CD8-positive, alpha-beta memory T cell (primary cell): ENCODE results near the gene PNMA8A. TPM values are rescaled to one million over a fixed set of nuclear protein-coding genes. Genes with fewer than 3 reads are reported as not detected.

Experiments used
- CTCF ChIA-PET: fragments of 350-600 bp; sonication (Branson Sonifier 250); formaldehyde crosslinking; loops from one replicate; lab custom pipeline; 2021; ENCODE audit warnings: antibody characterized with exemption; lab: Charles Lee
- POLR2A ChIA-PET: fragments of 350-600 bp; sonication (Branson Sonifier 250); formaldehyde crosslinking; loops from one replicate; lab custom pipeline; 2021; ENCODE audit warnings: antibody characterized with exemption; lab: Charles Lee
- DNase-seq, 5 donors: peaks; one replicate each; pipeline versions ENCODE4 v3.0.0 to v3.0.0-alpha.2; 2020 to 2022; ENCODE audit warnings: mixed read lengths in 1 of 5
- H3K27ac ChIP-seq: one replicate; pipeline ENCODE4 v1.7.0; 2013; ENCODE audit warnings: low read depth, mild to moderate bottlenecking, low read length, moderate library complexity
- H3K27me3 ChIP-seq: 2 replicates; pipeline ENCODE4 v1.7.0; 2013; ENCODE audit warnings: low read length, mild to moderate bottlenecking; ENCODE audit not compliant: insufficient read depth, poor library complexity, severe bottlenecking
- H3K36me3 ChIP-seq: 2 replicates; pipeline ENCODE4 v1.7.0; 2013; ENCODE audit warnings: mild to moderate bottlenecking, low read length, moderate library complexity; ENCODE audit not compliant: insufficient read depth
- H3K4me1 ChIP-seq: 2 replicates; pipeline ENCODE4 v1.7.0; 2013; ENCODE audit warnings: mild to moderate bottlenecking, low read length, moderate library complexity; ENCODE audit not compliant: insufficient read depth
- H3K4me3 ChIP-seq: 2 replicates; pipeline ENCODE4 v1.7.0; 2013; ENCODE audit warnings: mild to moderate bottlenecking, low read length
- H3K9me3 ChIP-seq: 2 replicates; pipeline ENCODE4 v1.7.0; 2013; ENCODE audit warnings: mild to moderate bottlenecking, low read length
- H3K27ac Mint-ChIP-seq, 8 donors: one replicate each; pipeline ENCODE4 v1.8.0; 2020 to 2021; ENCODE audit warnings: mixed read lengths in 8 of 8, mild to moderate bottlenecking in 6 of 8, inconsistent platforms in 3 of 8, moderate library complexity in 3 of 8
- H3K27me3 Mint-ChIP-seq, 2 donors: one replicate each; pipeline ENCODE4 v1.8.0; 2020 to 2021; ENCODE audit warnings: mixed read lengths in 2 of 2, mild to moderate bottlenecking in 1 of 2, moderate library complexity in 1 of 2
- H3K36me3 Mint-ChIP-seq, 3 donors: one replicate each; pipeline ENCODE4 v1.8.0; 2020 to 2021; ENCODE audit warnings: mixed read lengths in 3 of 3, inconsistent platforms in 1 of 3, mild to moderate bottlenecking in 1 of 3
- H3K4me1 Mint-ChIP-seq, 3 donors: one replicate each; pipeline ENCODE4 v1.8.0; 2020 to 2021; ENCODE audit warnings: mixed read lengths in 3 of 3, inconsistent platforms in 1 of 3, mild to moderate bottlenecking in 1 of 3
- H3K4me3 Mint-ChIP-seq, 7 donors: one replicate each; pipeline ENCODE4 v1.8.0; 2020 to 2021; ENCODE audit warnings: mixed read lengths in 7 of 7, mild to moderate bottlenecking in 6 of 7, moderate library complexity in 4 of 7, inconsistent platforms in 2 of 7
- H3K9me3 Mint-ChIP-seq, 5 donors: one replicate each; pipeline ENCODE4 v1.8.0; 2020 to 2022; ENCODE audit warnings: mixed read lengths in 5 of 5, mild to moderate bottlenecking in 3 of 5, moderate library complexity in 2 of 5, inconsistent platforms in 1 of 5
- polyA plus RNA-seq: library from polyadenylated mRNA; unstranded; fragments of 300-500 nt; fragmentation: Illumina TruSeq; gene quantifications from one replicate; pipeline ENCODE4 v1.2.3, GENCODE V29; 2021
- total RNA-seq, 2 experiments: library from RNA; stranded (reverse); gene quantifications; one replicate each; pipeline ENCODE4 v1.2.3, GENCODE V29; 2021

Gene PNMA8A
- total and polyA plus RNA-seq, 3 experiments from 2014 or later = 0.49 to 0.61 TPM; not detected in 1

GRCh38 chr19:46495786-46496099, 24.4 kb upstream of the PNMA8A start, which contains the start of gene PNMA8B:
Gene PNMA8B (minus strand): TSS chr19:46495867. CDS start chr19:46495465, 402 bp downstream.
- Histone ChIP-seq H3K27ac (no peak within 1 kb of the TSS), H3K4me1 (no peaks in the 10 kb centered on the region), H3K4me3 (no peak within 1 kb of the TSS), H3K36me3 (no peaks in the 10 kb centered on the region), H3K27me3 (peaks cover 28% of the 10 kb centered on the region), H3K9me3 (no peaks in the 10 kb centered on the region)
- peaks cover 42 to 48% of the 10 kb centered on the region in 2 donors for H3K27me3 Mint-ChIP-seq
- peak within 1 kb of the TSS in 6 of 7 donors; percentile 48 to 75 (median 62) for H3K4me3 Mint-ChIP-seq
- CTCF ChIA-PET = no interaction called here
- POLR2A ChIA-PET = no interaction called here
- DNase-seq = peak in 1 of 5 donors; percentile 59
- H3K27ac Mint-ChIP-seq = peak within 1 kb of the TSS in 1 of 8 donors; percentile 34
- H3K36me3 Mint-ChIP-seq = no peaks in the 10 kb centered on the region
- peaks cover 7 to 17% (median 16%) of the 10 kb centered on the region in 3 donors for H3K4me1 Mint-ChIP-seq
- no peaks in the 10 kb centered on the region for H3K9me3 Mint-ChIP-seq

DNA sequence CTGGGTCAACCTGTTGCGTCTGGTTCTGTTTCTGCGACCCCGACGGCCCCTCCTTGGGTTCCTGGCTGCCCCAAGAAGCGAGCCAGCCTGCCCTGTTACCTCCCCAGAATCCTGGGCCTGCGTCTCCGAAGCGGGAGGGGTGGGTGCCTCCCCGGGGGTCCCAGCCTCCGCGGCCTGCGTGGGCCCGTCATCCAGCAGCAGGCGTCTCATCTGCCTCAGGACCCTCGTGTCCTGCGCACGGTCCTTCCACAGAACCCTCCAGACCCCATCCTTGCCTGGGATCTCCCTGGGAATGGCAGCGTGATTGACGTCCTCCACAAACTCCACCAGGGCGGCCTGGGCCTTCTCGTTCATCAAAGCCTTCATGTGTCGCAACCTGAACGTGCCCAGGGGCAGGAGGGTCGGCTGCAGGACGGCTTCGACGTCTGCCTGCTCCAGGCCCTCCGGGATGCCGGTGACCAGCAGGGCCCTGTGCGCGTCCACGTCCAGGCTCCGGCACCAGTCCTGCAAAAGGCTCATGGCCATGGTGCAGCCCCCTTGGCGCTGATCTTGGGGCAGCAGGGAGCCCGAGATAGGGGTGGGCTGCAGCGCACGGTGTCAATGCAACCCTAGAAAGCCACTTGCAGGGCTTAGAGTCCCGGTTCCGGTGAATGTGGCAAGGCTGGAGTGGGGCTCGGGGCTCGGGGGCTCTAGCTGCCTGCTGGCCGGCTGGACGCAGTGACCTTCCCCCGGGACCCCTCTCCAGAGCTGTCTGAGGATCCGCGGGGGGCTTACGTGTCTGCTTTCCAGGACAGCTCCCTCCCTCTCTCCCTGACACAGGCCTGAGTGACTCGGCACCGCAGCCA, 23.8 kb upstream of the PNMA8A start:
- Histone ChIP-seq H3K4me1 (no peaks in the 10 kb centered on the region), H3K27ac (no peak overlapping the region), H3K27me3 (peaks cover 30% of the 10 kb centered on the region), H3K9me3 (no peaks in the 10 kb centered on the region), H3K36me3 (no peaks in the 10 kb centered on the region), H3K4me3 (no peak overlapping the region)
- Mint-ChIP-seq H3K36me3 (no peaks in the 10 kb centered on the region), H3K27ac (peak overlapping the region in 1 of 8 donors; percentile 34), H3K4me1 (peaks cover 8 to 20% (median 16%) of the 10 kb centered on the region in 3 donors), H3K27me3 (peaks cover 39 to 47% of the 10 kb centered on the region in 2 donors), H3K9me3 (no peaks in the 10 kb centered on the region), H3K4me3 (peak overlapping the region in 4 of 7 donors; percentile 56 to 73 (median 62))
- ChIA-PET POLR2A (no interaction called here), CTCF (no interaction called here)
- no peak for DNase-seq

- Histone ChIP-seq H3K36me3 (no peaks in the 10 kb centered on the region), H3K9me3 (no peaks in the 10 kb centered on the region), H3K4me1 (peaks cover 3% of the 10 kb centered on the region), H3K27ac (no peak overlapping the region), H3K4me3 (peak overlapping the region; percentile 32), H3K27me3 (peaks cover 35% of the 10 kb centered on the region)
- no peak for DNase-seq
- CTCF ChIA-PET = no interaction called here
- H3K4me3 Mint-ChIP-seq = peak overlapping the region; percentile 2 to 75 (median 63)
- POLR2A ChIA-PET = no interaction called here
- peaks cover 8 to 25% (median 16%) of the 10 kb centered on the region in 3 donors for H3K4me1 Mint-ChIP-seq
- H3K27ac Mint-ChIP-seq = peak overlapping the region in 1 of 8 donors; percentile 34
- no peaks in the 10 kb centered on the region for H3K9me3 Mint-ChIP-seq
- H3K27me3 Mint-ChIP-seq = peaks cover 42 to 49% of the 10 kb centered on the region in 2 donors
- no peaks in the 10 kb centered on the region for H3K36me3 Mint-ChIP-seq
These were observed 23.0 kb upstream of the PNMA8A start for GRCh38 chr19:46494146-46494940.

DNA sequence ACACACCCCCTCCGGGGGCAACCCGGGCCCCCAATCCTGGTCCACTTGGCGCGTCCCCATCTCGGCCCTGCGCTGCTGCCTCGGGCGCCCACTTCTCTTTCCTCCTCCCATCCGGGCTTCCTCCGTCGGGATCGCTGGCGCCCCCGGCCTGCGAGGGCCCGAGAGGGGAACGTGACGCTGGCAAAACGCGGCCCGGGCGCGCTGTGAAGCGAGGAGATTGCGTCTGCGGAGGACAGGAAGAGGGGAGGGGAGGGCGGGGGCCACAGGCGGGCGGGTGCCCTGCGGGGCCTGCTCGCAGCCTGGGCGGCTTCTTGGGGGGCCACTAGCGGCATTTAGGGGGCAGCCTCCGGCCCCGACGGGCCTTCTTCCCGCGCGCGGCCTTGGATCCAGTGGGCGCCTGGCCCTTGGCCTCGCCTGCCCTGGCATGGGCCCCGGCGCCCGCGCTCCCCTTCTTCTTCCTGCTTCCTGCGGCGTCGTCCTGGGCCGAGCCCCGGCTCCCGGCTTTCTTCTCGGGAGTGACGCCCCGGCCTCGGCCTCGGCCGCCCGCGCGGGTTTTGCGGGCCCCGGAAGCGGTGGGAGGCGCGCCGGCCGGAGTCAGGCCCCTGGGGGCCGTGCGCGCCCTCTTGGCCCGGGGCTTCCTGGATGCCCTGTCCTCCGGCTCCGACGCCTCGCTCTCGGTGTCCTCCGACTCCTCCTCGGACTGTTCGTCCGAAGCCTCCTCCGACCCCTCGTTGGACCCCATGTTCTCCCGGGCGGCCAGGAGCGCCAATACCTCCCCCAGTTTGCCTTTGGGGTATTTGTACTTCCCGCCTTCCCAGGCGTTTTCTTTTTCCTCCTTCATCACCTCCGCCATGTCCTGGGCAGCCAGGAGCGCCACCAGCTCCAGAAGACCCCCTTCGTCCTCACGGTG, 22.1 kb upstream of the PNMA8A start:
- POLR2A ChIA-PET = no interaction called here
- Mint-ChIP-seq H3K36me3 (no peaks in the 10 kb centered on the region), H3K4me1 (peaks cover 8 to 29% (median 11%) of the 10 kb centered on the region in 3 donors)

DNA sequence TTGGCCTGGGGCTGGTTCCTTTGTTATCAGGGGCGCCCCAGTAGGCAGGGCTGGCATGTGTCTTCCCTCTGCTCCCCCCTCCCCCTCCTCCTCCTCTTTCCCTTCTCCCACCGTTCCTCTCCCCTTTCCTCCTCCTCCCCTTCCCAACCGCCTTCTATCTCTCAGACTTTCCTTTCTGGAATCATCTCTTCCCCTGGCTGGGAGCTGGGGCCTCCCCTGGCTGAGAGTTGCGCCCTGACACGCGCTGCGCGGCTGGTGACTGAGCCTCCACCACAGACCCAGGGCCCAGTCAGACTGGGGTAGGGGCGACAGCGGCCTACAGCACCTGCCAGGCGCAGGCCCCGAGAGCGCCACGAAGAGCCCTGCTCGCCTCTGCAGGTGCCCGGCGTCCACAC, 21.5 kb upstream of the PNMA8A start:
- Mint-ChIP-seq H3K4me1 (peaks cover 10 to 35% (median 11%) of the 10 kb centered on the region in 3 donors), H3K27ac (no peak overlapping the region), H3K9me3 (no peaks in the 10 kb centered on the region), H3K4me3 (peak overlapping the region in 2 of 7 donors; percentile 57 to 71), H3K36me3 (no peaks in the 10 kb centered on the region), H3K27me3 (peaks cover 54 to 58% of the 10 kb centered on the region in 2 donors)
- Histone ChIP-seq H3K36me3 (no peaks in the 10 kb centered on the region), H3K4me3 (peak overlapping the region; percentile 34), H3K4me1 (peaks cover 5% of the 10 kb centered on the region), H3K27ac (no peak overlapping the region), H3K9me3 (no peaks in the 10 kb centered on the region), H3K27me3 (peaks cover 47% of the 10 kb centered on the region)
- no peak for DNase-seq
- CTCF ChIA-PET = no interaction called here
- POLR2A ChIA-PET = no interaction called here

More for the DNA sequence above, 22.1 kb upstream of the PNMA8A start:
- Histone ChIP-seq H3K4me3 (peak overlapping the region; percentile 34), H3K9me3 (no peaks in the 10 kb centered on the region), H3K27me3 (peaks cover 43% of the 10 kb centered on the region), H3K27ac (no peak overlapping the region), H3K4me1 (peaks cover 3% of the 10 kb centered on the region), H3K36me3 (no peaks in the 10 kb centered on the region)
- Mint-ChIP-seq H3K4me3 (peak overlapping the region in 6 of 7 donors; percentile 2 to 75 (median 62)), H3K27ac (no peak overlapping the region), H3K27me3 (peaks cover 50 to 54% of the 10 kb centered on the region in 2 donors), H3K9me3 (no peaks in the 10 kb centered on the region)
- CTCF ChIA-PET = no interaction called here
- DNase-seq = peak in 2 of 5 donors; percentile 43 to 57

- POLR2A ChIA-PET = no interaction called here
- Histone ChIP-seq H3K9me3 (no peaks in the 10 kb centered on the region), H3K4me1 (peaks cover 12% of the 10 kb centered on the region), H3K36me3 (no peaks in the 10 kb centered on the region), H3K27me3 (peaks cover 53% of the 10 kb centered on the region), H3K27ac (no peak overlapping the region), H3K4me3 (no peak overlapping the region)
- H3K4me1 Mint-ChIP-seq = peaks cover 11 to 42% (median 11%) of the 10 kb centered on the region in 3 donors
- DNase-seq = no peak
- peak overlapping the region in 3 of 7 donors; percentile 10 to 55 (median 28) for H3K4me3 Mint-ChIP-seq
- H3K9me3 Mint-ChIP-seq = no peaks in the 10 kb centered on the region
- CTCF ChIA-PET = interaction anchor here (0.5 kb wide), 1 partner anchor 440 kb away, joined by 3 read pairs; no protein-coding TSS in a partner anchor
- H3K36me3 Mint-ChIP-seq = no peaks in the 10 kb centered on the region
- peaks cover 54 to 61% of the 10 kb centered on the region in 2 donors for H3K27me3 Mint-ChIP-seq
- peak overlapping the region in 1 of 8 donors; percentile 8 for H3K27ac Mint-ChIP-seq
These were observed 20.8 kb upstream of the PNMA8A start for GRCh38 chr19:46491975-46492682.

DNA sequence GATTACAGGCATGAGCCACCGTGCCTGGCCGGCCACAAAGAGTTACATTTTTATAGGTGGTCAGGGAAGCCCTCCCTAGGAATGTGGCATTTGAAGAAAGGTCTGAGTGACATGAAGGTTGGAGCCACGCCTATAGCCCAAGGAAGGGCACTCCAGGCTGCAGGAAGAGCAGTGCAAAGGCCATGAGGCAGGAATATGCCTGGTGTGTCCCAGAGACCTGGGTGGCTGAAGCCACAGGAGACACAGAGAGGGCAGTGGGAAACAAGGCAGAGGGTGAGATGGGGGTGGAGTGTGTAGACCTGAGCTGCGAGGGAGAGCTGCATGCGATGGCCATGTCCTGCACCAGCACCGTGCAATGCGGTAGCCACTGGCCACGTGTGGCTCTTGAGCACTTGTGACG, 19.4 kb upstream of the PNMA8A start:
- H3K27me3 ChIP-seq = peaks cover 62% of the 10 kb centered on the region
- no peaks in the 10 kb centered on the region for H3K36me3 Mint-ChIP-seq
- H3K4me3 ChIP-seq = no peak overlapping the region
- no peak overlapping the region for H3K4me3 Mint-ChIP-seq
- H3K27me3 Mint-ChIP-seq = peaks cover 52 to 68% of the 10 kb centered on the region in 2 donors
- H3K27ac ChIP-seq = no peak overlapping the region
- CTCF ChIA-PET = no interaction called here
- POLR2A ChIA-PET = no interaction called here
- peaks cover 15% of the 10 kb centered on the region for H3K4me1 ChIP-seq
- H3K36me3 ChIP-seq = no peaks in the 10 kb centered on the region
- no peak for DNase-seq
- H3K9me3 ChIP-seq = no peaks in the 10 kb centered on the region
- no peak overlapping the region for H3K27ac Mint-ChIP-seq
- peaks cover 11 to 46% (median 13%) of the 10 kb centered on the region in 3 donors for H3K4me1 Mint-ChIP-seq
- H3K9me3 Mint-ChIP-seq = no peaks in the 10 kb centered on the region
